Left ventricle myocardium superior (tissue), 1 donor: ENCODE data around the gene CLDN10. TPM values are rescaled to one million over a fixed set of nuclear protein-coding genes. Genes with fewer than 3 reads are reported as not detected.

ENCODE experiments used
- ATAC-seq: fragments of 200-7000 bp; cut with Tn5 transposase; one replicate; pipeline ENCODE4 v1.9.1; 2020; ENCODE audit warnings: mild to moderate bottlenecking, moderate library complexity
- DNase-seq: peaks from one replicate; pipeline ENCODE4 v3.0.0-alpha.2; 2020
- intact Hi-C: fragments of 100-400 bp; cut with micrococcal nuclease; formaldehyde crosslinking; loops from one replicate; pipeline ENCODE4 v1.11.0; 2022
- total RNA-seq: library from RNA; stranded (reverse); fragmentation: NEBNext Ultra II Directional; extraction: Animal tissue kit (Norgen Biotek cat#: 25700); gene quantifications from one replicate; pipeline ENCODE4 v1.2.1, GENCODE V29; 2021
- donor health status: DM: no; HTN: yes; CAD: no; lungs with severe emphysema.

CLDN10 gene
- total RNA-seq, 1 donor from 2014 or later: not detected

- intact Hi-C loops: no loop called here
- ATAC-seq: no peak
- DNase-seq: no peak
Measured at GRCh38 chr13:95585867-95586266, 33.3 kb downstream of the CLDN10 start.

- no peak for DNase-seq
- no peak for ATAC-seq
- intact Hi-C loops: no loop called here
Measured at GRCh38 chr13:95588134-95588533, 35.6 kb downstream of the CLDN10 start.

GRCh38 chr13:95588721-95589120 is 36.2 kb downstream of the CLDN10 start:
- DNase-seq: no peak

GRCh38 chr13:95593462-95593861 is 40.9 kb downstream of the CLDN10 start:
- DNase-seq (no peak), ATAC-seq (no peak)
- intact Hi-C loops: no loop called here

More at GRCh38 chr13:95588721-95589120, 36.2 kb downstream of the CLDN10 start:
- no peak for ATAC-seq
- intact Hi-C loops: no loop called here

GRCh38 chr13:95596701-95597100 is 44.2 kb downstream of the CLDN10 start:
- intact Hi-C loops: no loop called here
- ATAC-seq: no peak

GRCh38 chr13:95601216-95601615 is 48.7 kb downstream of the CLDN10 start:
- intact Hi-C loops: no loop called here
- ATAC-seq: no peak

More at GRCh38 chr13:95596701-95597100, 44.2 kb downstream of the CLDN10 start:
- DNase-seq: no peak

GRCh38 chr13:95601906-95602305 is 49.4 kb downstream of the CLDN10 start:
- intact Hi-C loops: no loop called here
- DNase-seq (no peak), ATAC-seq (no peak)

More at GRCh38 chr13:95601216-95601615, 48.7 kb downstream of the CLDN10 start:
- DNase-seq: no peak

- intact Hi-C loops: no loop called here
- peak; percentile 22 for ATAC-seq
- DNase-seq: peak; percentile 35
Measured at GRCh38 chr13:95603887-95604555, 51.5 kb downstream of the CLDN10 start.

GRCh38 chr13:95604556-95604915 is 52.0 kb downstream of the CLDN10 start:
- ATAC-seq (no peak), DNase-seq (no peak)
- intact Hi-C loops: no loop called here

- DNase-seq: no peak
- intact Hi-C loops: no loop called here
- ATAC-seq: no peak
Measured at GRCh38 chr13:95605448-95606125, 53.1 kb downstream of the CLDN10 start.

- ATAC-seq (no peak), DNase-seq (no peak)
- intact Hi-C loops: no loop called here
Measured at GRCh38 chr13:95607366-95607765, 54.8 kb downstream of the CLDN10 start.

- ATAC-seq (no peak), DNase-seq (no peak)
- intact Hi-C loops: no loop called here
Measured at GRCh38 chr13:95608640-95609323, 56.3 kb downstream of the CLDN10 start.

- intact Hi-C loops: no loop called here
- no peak for DNase-seq
- no peak for ATAC-seq
Measured at GRCh38 chr13:95614641-95615245, 62.2 kb downstream of the CLDN10 start.

- no peak for ATAC-seq
- no peak for DNase-seq
- intact Hi-C loops: no loop called here
Measured at GRCh38 chr13:95615539-95615938, 63.0 kb downstream of the CLDN10 start.

GRCh38 chr13:95620030-95620824 is 67.7 kb downstream of the CLDN10 start:
- intact Hi-C loops: no loop called here
- DNase-seq: no peak
- ATAC-seq: peak; percentile 19

GRCh38 chr13:95620825-95621498 is 68.4 kb downstream of the CLDN10 start:
- DNase-seq (peak; percentile 36), ATAC-seq (peak; percentile 78)
- intact Hi-C loops: no loop called here

- ATAC-seq (no peak), DNase-seq (no peak)
- intact Hi-C loops: no loop called here
Measured at GRCh38 chr13:95623141-95623540, 70.6 kb downstream of the CLDN10 start.

GRCh38 chr13:95624020-95624419 is 71.5 kb downstream of the CLDN10 start:
- intact Hi-C loops: loop anchor here (2.0 kb wide), 1 partner anchor 209 kb away; no protein-coding TSS in a partner anchor
- ATAC-seq (no peak), DNase-seq (no peak)

- ATAC-seq (no peak), DNase-seq (no peak)
- intact Hi-C loops: no loop called here
Measured at GRCh38 chr13:95626768-95627167, 74.2 kb downstream of the CLDN10 start.
